K562 (cell line): ENCODE measurements around the gene CKAP5. TPM values are rescaled to one million over a fixed set of nuclear protein-coding genes. Genes with fewer than 3 reads are reported as not detected.

ENCODE experiments used
- CCNT2 ChIP-seq: IDR thresholded peaks from 2 replicates; pipeline ENCODE4 v1.6.1; 2011; ENCODE audit warnings: borderline replicate concordance, low read depth, mild to moderate bottlenecking, moderate library complexity, mixed read lengths, low read length; ENCODE audit not compliant: insufficient read length; ENCODE audit errors: extremely low read depth
- CUX1 ChIP-seq: fragments of 200-800 bp; sonication (Bioruptor generic); IDR thresholded peaks from 2 replicates; pipeline ENCODE4 v1.6.1; 2016; ENCODE audit warnings: missing genetic modification characterization, missing compliant biosample characterization
- HINFP ChIP-seq: fragments of 450-650 bp; conservative IDR thresholded peaks from 2 replicates; pipeline ENCODE4 v1.6.1; 2016; ENCODE audit warnings: missing genetic modification characterization, low read depth, mild to moderate bottlenecking, control low read depth, missing compliant biosample characterization
- TAF1 ChIP-seq: IDR thresholded peaks from 2 replicates; pipeline ENCODE4 v1.6.1; 2011; ENCODE audit warnings: mild to moderate bottlenecking, low read length, moderate library complexity; ENCODE audit not compliant: insufficient read depth, control insufficient read depth, severe bottlenecking; ENCODE audit errors: extremely low read depth
- ZNF431 ChIP-seq: sonication (generic); formaldehyde crosslinking; IDR thresholded peaks from 2 replicates; pipeline ENCODE4 v1.8.0; 2022; ENCODE audit warnings: mild to moderate bottlenecking, missing genetic modification reagents
- polyA plus RNA-seq, 8 experiments: library from polyadenylated mRNA; depleted of rRNA in 4 of 8; stranded (reverse) in 5 of 8; unstranded in 3 of 8; fragments of >200 nt; fragmentation: Nextera tagmentation in 2 of 8; fragmentation: Illumina TruSeq in 1 of 8; extraction: Ambion mirVana in 2 of 8; extraction: Trizol in 1 of 8; gene quantifications; 2 replicates each; pipeline versions ENCODE4 v1.2.1 to v1.2.3, GENCODE V29; 2011 to 2014; ENCODE audit warnings: inconsistent platforms in 1 of 8, missing spikeins in 1 of 8
- total RNA-seq, 7 experiments: library from RNA; depleted of rRNA in 6 of 7; stranded (reverse); fragments of >200 nt in 6 of 7; fragmentation: Illumina TruSeq in 2 of 7; extraction: Trizol in 2 of 7; gene quantifications; 2 replicates each; pipeline versions ENCODE4 v1.2.1 to v1.2.3, GENCODE V29; 2011 to 2021; ENCODE audit warnings: low replicate concordance in 1 of 7

Gene CKAP5
- total and polyA plus RNA-seq, 9 of the 15 experiments (the other 6 are each of a cell fraction or from before 2014, with no cell fraction given): 60.1 to 239 (median 139) TPM

DNA sequence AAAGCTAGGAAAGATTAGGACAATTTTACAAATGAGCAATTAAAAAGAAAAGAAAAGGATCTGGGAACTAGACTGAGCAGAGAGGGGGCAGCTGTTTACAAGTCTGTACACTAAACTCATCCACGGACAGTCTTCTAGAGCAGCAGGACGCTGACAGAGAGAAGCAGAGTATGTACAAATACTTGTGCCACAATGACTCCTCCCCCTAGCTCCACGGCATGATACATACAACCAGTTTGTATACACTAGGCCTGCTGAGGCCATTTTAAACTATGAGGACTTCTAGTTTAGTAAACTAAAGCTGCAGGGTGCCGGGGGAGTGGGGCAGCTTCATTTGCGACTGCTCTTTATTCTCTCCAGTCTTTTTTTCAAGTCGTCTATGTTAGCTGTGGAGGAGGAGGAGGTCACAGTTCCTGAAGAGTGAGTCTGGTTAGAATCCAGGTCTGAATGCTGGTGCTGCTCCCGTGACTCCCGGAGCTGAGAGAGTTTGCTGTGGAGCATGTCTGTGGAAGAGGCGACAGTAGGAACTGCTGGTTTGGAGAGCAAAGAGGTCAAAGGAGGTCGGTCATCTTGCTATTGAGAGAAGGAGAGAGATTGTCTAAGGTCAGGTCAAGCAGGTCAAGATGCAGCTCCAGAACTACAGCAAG lies 102.3 kb downstream of the CKAP5 start (continued):
- TF ChIP-seq CUX1 (CRISPR knock-in tag) (no peak), ZNF431 (CRISPR knock-in tag) (no peak), TAF1 (no peak), HINFP (tag) (no peak), CCNT2 (no peak)
